Vagina (tissue), 2 donors: Measurements from ENCODE around the gene MAN2A2. TPM values are rescaled to one million over a fixed set of nuclear protein-coding genes. Genes with fewer than 3 reads are reported as not detected.

Source experiments
- DNase-seq, 2 donors: peaks; one replicate each; pipeline ENCODE4 v3.0.0-alpha.2; 2017; ENCODE audit errors: extremely low spot score in 2 of 2
- H3K27ac ChIP-seq: fragments of 200-600 bp; sonication (generic); one replicate; pipeline ENCODE4 v1.5.1; 2019
- H3K27me3 ChIP-seq: fragments of 200-600 bp; sonication (generic); one replicate; pipeline ENCODE4 v1.5.1; 2019
- H3K36me3 ChIP-seq, 2 donors: fragments of 200-600 bp; sonication (generic); one replicate each; pipeline ENCODE4 v1.5.1; 2017 to 2019
- H3K4me1 ChIP-seq: fragments of 200-600 bp; sonication (generic); one replicate; pipeline ENCODE4 v1.5.1; 2019
- H3K4me3 ChIP-seq, 2 donors: fragments of 200-600 bp; sonication (generic); 1 replicate in 1 of 2; 2 replicates in 1 of 2; pipeline ENCODE4 v1.5.1; 2016 to 2019
- H3K9me3 ChIP-seq: fragments of 200-600 bp; sonication (generic); one replicate; pipeline ENCODE4 v1.5.1; 2019
- CTCF ChIP-seq, 3 experiments: fragments of 450-650 bp in 2 of 3; fragments of 200-600 bp in 1 of 3; sonication (generic) in 1 of 3; IDR thresholded peaks; one replicate each; pipeline ENCODE4 v1.5.1; 2017 to 2019; ENCODE audit warnings: antibody characterized with exemption in 3 of 3, mild to moderate bottlenecking in 2 of 3, moderate library complexity in 2 of 3
- POLR2A ChIP-seq, 2 donors: fragments of 450-650 bp; IDR thresholded peaks; one replicate each; pipeline ENCODE4 v1.6.1; 2017; ENCODE audit warnings: antibody characterized with exemption in 2 of 2, mild to moderate bottlenecking in 2 of 2, moderate library complexity in 2 of 2
- POLR2AphosphoS5 ChIP-seq, 2 donors: sonication (generic); formaldehyde crosslinking; IDR thresholded peaks; one replicate each; pipeline ENCODE4 v1.9.0; 2017; ENCODE audit warnings: antibody characterized with exemption in 2 of 2, mild to moderate bottlenecking in 2 of 2, low read depth in 1 of 2; ENCODE audit not compliant: insufficient read depth in 1 of 2
- intact Hi-C: fragments of 100-400 bp; cut with DNase I; formaldehyde crosslinking; loops from one replicate; pipeline ENCODE4 v1.15.1; 2023
- total RNA-seq: library from RNA; depleted of rRNA; stranded (reverse); fragments of >200 nt; gene quantifications from one replicate; pipeline ENCODE4 v1.2.3, GENCODE V29; 2016

Gene MAN2A2
- total RNA-seq, 1 donor from 2014 or later, result 46.7 TPM

- DNase-seq, result no peak
- peak in 1 of 2 donors; percentile 7 for TF ChIP-seq POLR2A (IDR thresholded peaks at IDR 0.05)
- peak; percentile 15 to 76 for TF ChIP-seq POLR2AphosphoS5 (IDR thresholded peaks at IDR 0.05; ENCODE audit: insufficient read depth in 1 of 2, low read depth in 1 of 2)
- peak; percentile 47 to 88 (median 63) for TF ChIP-seq CTCF (IDR thresholded peaks at IDR 0.05)
- intact Hi-C loops, result no loop called here
- Histone ChIP-seq H3K36me3 (peaks cover 0 to 24% of the 10 kb centered on the region in 2 donors), H3K27me3 (no peaks in the 10 kb centered on the region), H3K9me3 (no peaks in the 10 kb centered on the region), H3K27ac (peak overlapping the region; percentile 85), H3K4me3 (peak overlapping the region; percentile 75 to 97), H3K4me1 (peaks cover 18% of the 10 kb centered on the region)
Observed at GRCh38 chr15:90902040-90902839, 862 bp upstream of the MAN2A2 start.

GRCh38 chr15:90903733-90904536 lies 833 bp downstream of the MAN2A2 start:
- peak overlapping the region; percentile 80 for H3K27ac ChIP-seq
- H3K4me3 ChIP-seq, result peak overlapping the region; percentile 75 to 97
- H3K27me3 ChIP-seq, result no peaks in the 10 kb centered on the region
- no peak for DNase-seq
- peaks cover 0 to 38% of the 10 kb centered on the region in 2 donors for H3K36me3 ChIP-seq
- no peaks in the 10 kb centered on the region for H3K9me3 ChIP-seq
- no peak for TF ChIP-seq CTCF (IDR thresholded peaks at IDR 0.05)
- TF ChIP-seq POLR2A (IDR thresholded peaks at IDR 0.05), result no peak
- TF ChIP-seq POLR2AphosphoS5 (IDR thresholded peaks at IDR 0.05; ENCODE audit: insufficient read depth in 1 of 2, low read depth in 1 of 2), result no peak
- intact Hi-C loops, result no loop called here
- peaks cover 18% of the 10 kb centered on the region for H3K4me1 ChIP-seq

- Histone ChIP-seq H3K4me1 (peaks cover 18% of the 10 kb centered on the region), H3K27me3 (no peaks in the 10 kb centered on the region), H3K27ac (no peak overlapping the region), H3K4me3 (no peak overlapping the region), H3K36me3 (peaks cover 0 to 47% of the 10 kb centered on the region in 2 donors), H3K9me3 (no peaks in the 10 kb centered on the region)
- intact Hi-C loops, result no loop called here
- TF ChIP-seq POLR2AphosphoS5 (IDR thresholded peaks at IDR 0.05; ENCODE audit: insufficient read depth in 1 of 2, low read depth in 1 of 2) (no peak), CTCF (IDR thresholded peaks at IDR 0.05) (no peak), POLR2A (IDR thresholded peaks at IDR 0.05) (no peak)
- DNase-seq, result no peak
Observed at GRCh38 chr15:90904746-90905145, 1.6 kb downstream of the MAN2A2 start.

- intact Hi-C loops, result no loop called here
- H3K4me1 ChIP-seq, result peaks cover 18% of the 10 kb centered on the region
- TF ChIP-seq POLR2AphosphoS5 (IDR thresholded peaks at IDR 0.05; ENCODE audit: insufficient read depth in 1 of 2, low read depth in 1 of 2) (no peak), POLR2A (IDR thresholded peaks at IDR 0.05) (no peak), CTCF (IDR thresholded peaks at IDR 0.05) (no peak)
- DNase-seq, result no peak
- H3K9me3 ChIP-seq, result no peaks in the 10 kb centered on the region
- H3K4me3 ChIP-seq, result no peak overlapping the region
- no peak overlapping the region for H3K27ac ChIP-seq
- no peaks in the 10 kb centered on the region for H3K27me3 ChIP-seq
- H3K36me3 ChIP-seq, result peaks cover 0 to 55% of the 10 kb centered on the region in 2 donors
Observed at GRCh38 chr15:90905306-90906180, 2.4 kb downstream of the MAN2A2 start.
